GM12801 (cell line): ENCODE measurements around the gene CCDC136.

ENCODE experiments used
- TF ChIP-seq, protein P1 (sequence below): IDR thresholded peaks from one replicate; pipeline ENCODE4 v1.5.1; 2011; ENCODE audit warnings: control low read depth; ENCODE audit not compliant: insufficient read length; ENCODE audit errors: extremely low read depth

Gene CCDC136

GRCh38 chr7:128830231-128831177 is 38.7 kb downstream of the CCDC136 start, which contains the start of gene FLNC:
Gene FLNC, plus strand, starts transcription at chr7:128830406. Its CDS starts 232 bp downstream, at chr7:128830638.
- TF ChIP-seq, protein P1, sequence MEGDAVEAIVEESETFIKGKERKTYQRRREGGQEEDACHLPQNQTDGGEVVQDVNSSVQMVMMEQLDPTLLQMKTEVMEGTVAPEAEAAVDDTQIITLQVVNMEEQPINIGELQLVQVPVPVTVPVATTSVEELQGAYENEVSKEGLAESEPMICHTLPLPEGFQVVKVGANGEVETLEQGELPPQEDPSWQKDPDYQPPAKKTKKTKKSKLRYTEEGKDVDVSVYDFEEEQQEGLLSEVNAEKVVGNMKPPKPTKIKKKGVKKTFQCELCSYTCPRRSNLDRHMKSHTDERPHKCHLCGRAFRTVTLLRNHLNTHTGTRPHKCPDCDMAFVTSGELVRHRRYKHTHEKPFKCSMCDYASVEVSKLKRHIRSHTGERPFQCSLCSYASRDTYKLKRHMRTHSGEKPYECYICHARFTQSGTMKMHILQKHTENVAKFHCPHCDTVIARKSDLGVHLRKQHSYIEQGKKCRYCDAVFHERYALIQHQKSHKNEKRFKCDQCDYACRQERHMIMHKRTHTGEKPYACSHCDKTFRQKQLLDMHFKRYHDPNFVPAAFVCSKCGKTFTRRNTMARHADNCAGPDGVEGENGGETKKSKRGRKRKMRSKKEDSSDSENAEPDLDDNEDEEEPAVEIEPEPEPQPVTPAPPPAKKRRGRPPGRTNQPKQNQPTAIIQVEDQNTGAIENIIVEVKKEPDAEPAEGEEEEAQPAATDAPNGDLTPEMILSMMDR: no peak

DNA sequence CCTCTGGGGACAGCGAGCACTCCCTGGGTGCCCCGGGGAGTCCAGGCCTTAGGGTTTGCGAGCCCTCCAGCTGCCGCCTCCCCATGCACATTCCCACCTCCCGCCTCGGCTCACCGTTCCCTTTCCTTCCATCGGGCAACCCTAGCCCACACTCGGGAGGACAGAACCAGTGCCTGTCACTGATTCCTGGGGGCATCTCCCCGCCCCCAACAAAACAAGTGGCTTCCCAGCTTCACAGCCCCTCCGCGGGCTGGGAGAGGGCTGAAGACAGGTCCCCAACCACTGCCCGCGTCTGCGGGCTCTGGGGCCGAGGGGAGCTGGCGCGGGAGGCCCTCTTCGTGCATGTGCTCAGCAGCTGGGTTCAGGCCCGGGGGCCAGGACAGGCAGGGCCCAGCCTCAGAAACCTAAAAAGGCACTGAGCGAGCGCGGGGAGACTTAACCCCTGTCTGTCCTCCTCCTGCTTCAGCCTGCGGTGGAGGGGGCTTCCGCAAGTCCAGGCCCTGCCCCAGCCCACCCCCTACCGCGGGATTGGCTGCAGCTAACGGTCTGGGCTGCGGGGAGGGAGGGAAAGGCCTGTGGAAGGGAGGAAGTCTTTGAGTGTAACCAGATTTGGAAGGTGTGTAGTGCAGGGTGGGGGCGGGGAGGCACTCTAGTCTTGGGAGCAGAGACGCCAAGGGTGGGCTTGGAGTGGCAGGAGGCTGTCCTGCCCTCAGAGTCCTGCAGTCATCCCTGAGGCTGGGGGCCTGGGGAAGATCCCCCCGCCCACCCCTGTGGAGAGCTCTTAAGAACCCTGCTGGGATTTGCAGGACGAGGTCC is 39.6 kb downstream of the CCDC136 start:
- TF ChIP-seq, protein P1: no peak

- TF ChIP-seq, protein P1: no peak
Observed at GRCh38 chr7:128831994-128832879, 40.5 kb downstream of the CCDC136 start.

DNA sequence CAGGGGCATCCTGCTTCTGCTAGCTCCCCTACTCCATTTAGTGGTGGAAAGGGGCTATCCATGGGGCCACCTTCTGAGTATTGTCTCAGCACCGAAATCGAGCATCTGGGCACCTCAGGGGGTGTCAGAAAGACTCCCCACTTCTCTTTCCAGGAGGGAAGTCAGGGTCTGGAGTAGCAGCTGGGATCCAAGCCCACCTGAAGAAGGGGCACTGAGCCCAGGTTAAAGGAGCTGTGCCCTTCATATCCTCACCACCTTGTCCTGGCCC is 41.0 kb downstream of the CCDC136 start:
- TF ChIP-seq, protein P1: no peak

DNA sequence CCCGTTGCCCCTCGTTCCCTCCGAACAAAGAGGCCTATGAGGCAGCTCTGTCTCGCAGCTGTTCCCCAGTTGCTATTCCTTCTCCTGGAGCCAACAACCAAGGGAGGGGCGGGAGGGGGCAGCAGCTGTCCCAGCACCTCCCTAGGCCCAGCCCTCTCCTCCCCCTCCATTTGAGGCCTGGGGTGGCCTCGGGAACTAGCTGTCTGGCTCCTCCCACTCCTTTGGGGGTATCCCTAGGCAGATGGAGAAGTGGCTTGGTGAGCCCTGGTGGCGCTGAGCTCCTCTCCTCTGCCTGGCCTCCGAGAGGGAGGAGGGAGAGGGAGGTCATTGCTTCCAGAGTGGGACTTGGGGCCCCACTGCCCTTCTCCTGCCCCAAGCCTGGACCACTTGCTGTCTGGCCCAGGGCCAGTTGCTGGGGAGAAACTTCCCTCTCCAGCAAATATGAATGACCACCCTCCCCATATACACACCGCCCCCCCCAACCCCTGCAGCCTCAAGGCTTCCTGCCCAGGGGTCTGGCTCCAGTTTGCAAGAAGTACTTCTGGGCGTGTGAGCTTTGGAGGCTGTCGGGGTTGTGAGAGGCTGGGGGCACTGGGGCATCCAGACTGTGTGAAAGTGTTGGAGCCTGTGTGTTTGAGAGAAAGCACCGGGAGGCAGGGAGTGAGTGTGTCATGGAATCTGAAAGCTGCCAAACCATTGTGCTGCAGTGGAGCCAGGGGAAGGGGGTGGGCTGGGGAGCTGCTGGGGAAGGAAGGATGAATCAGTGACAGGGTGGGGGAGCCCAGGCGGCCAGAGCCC is 41.6 kb downstream of the CCDC136 start:
- TF ChIP-seq, protein P1: no peak

DNA sequence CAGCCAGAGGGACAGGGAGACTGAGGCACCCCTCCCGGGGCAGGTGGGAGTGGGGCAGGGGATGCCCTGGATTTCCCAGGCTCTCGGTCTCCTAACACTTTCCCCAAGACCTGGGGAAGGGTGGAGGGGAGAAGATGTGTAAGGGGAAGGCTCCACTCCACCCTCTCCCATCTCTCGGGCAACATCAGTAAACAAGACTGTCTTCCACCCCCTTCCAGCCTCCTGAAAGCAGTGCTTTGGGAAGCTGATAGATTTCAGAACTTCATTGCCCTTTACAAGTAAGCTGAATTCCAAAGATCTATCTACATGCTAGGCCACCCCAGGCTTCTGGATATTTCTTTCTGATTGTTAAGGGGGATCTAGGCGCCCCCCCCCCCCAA is 42.2 kb downstream of the CCDC136 start:
- TF ChIP-seq, protein P1: no peak
